Activated naive CD4-positive, alpha-beta T cell treated with anti-CD3 and anti-CD28 coated beads, Interleukin-2, amount 10 ng/mL, durations not matched to agents 5 hours and 36 hours (primary cell): ENCODE measurements around the gene NOSTRIN. TPM values are rescaled to one million over a fixed set of nuclear protein-coding genes. Genes with fewer than 3 reads are reported as not detected.

Experiments
- total RNA-seq, 2 experiments: library from RNA; stranded (reverse); gene quantifications; one replicate each; pipeline ENCODE4 v1.2.3, GENCODE V29; 2021

The NOSTRIN gene, protein sequence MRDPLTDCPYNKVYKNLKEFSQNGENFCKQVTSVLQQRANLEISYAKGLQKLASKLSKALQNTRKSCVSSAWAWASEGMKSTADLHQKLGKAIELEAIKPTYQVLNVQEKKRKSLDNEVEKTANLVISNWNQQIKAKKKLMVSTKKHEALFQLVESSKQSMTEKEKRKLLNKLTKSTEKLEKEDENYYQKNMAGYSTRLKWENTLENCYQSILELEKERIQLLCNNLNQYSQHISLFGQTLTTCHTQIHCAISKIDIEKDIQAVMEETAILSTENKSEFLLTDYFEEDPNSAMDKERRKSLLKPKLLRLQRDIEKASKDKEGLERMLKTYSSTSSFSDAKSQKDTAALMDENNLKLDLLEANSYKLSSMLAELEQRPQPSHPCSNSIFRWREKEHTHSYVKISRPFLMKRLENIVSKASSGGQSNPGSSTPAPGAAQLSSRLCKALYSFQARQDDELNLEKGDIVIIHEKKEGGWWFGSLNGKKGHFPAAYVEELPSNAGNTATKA
- total RNA-seq = not detected

DNA sequence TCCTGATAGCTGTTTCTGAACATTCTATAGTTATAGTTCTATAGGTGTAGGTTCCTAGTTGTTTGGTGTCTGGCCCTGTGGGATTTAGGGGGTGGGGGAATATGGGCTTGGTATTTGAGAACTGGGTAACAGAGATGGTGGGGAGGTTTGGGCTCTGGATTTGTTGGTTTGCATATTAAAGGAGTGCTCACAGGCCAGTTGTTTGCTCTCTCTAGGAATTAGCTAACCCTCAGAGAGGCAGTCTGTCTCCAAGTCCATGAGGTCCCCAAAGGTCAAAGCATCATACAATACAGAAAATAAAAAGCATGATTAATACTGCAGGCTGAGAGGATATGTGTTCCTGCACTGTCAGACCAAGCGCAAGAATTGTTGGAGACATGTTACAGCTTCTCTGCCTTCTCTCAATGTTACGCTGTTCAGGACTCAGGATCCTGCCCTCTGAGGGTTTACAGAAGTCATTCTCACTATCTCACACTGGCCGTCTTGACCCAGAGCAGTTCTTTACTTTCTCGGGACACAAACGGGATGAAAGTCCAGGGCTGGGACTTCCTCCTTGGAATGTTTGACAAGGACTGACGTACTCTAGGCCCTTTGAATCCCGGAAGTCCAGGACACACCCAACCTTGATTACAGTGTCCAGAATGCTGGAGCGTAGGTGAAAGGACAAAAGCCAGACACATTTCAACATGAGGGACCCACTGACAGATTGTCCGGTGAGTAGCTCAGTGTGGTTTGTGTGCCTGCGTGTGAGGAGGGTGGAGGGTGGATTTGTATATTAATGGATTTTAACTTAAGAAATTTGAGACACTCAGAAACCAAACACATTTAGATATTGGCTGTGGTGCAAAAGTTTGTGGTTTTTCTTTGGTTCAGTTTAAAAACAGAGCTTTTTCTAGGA is at the start of gene NOSTRIN:
Gene NOSTRIN (plus strand): TSS at position 677 of the 898 bp plus-strand sequence. CDS start 10 bp downstream, at position 687.

DNA sequence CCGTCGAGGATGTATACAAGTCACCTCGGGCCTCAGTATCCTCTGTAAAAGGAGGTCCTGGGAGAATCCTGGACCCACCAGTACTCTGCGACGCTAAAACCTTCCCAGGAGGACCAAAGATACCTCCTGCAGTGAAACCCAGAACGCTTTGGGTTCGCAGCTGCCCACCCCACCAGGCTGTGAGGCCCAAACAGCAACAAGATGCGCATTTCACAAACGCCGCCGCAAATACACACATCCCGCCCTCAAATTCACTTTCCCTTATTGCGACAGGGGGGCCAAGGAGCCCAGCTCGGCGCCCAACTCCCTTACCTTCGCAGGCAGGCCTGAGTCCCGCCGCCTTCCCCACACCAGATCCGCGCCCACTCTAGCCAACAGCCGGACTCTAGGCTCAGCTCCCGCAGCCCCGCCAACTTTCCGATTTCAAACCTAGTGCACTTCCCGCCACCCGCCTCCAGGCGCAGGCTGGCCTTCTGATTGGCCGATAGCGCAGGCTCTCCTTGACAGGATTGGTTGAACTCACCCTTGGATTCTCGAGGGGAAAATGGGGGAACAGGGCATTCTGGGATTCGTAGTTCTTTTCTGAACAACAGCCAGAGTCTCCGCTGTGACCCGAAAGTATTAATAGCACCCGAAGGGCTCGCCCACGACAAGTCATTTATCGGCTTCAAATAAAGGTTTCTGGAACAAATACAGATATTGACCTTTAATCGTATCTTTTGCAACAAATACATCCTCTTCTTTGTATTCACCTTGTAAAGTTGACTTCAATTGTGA is 87.8 kb downstream of the NOSTRIN start, which contains the start of gene SPC25:
Gene SPC25 (minus strand): TSS at position 425 of the 777 bp plus-strand sequence. CDS start 911 bp downstream, outside the sequence.

DNA sequence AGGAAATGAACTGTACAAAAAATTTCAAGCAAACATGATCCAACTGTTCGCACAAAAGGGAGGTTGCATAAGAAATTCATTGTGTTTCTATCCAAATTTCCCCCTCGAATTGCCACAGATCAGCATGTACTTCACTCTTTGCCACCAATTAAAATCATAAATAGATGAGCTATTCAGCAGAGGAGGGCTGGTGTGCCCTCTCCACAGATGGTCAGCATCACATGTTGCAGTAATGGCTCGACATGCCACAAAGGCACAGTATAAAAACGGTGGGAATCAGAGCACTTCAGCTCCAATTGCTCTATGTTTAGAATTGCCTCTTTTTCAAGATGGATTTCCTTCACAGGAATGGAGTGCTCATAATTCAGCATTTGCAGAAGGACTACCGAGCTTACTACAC is 98.6 kb downstream of the NOSTRIN start, which contains the start of gene G6PC2:
Gene G6PC2 (plus strand): TSS at position 289 of the 400 bp plus-strand sequence. CDS start 41 bp downstream, at position 330.

Other genes starting within 250 kb of the NOSTRIN start
- gene SPC25, start 87.8 kb downstream of the NOSTRIN start, total RNA-seq = 10 to 100 TPM; 32.1 to 34.3 TPM
- gene G6PC2, start 98.7 kb downstream of the NOSTRIN start, total RNA-seq = not detected
- not detected for gene ABCB11, start 228.7 kb downstream of the NOSTRIN start, total RNA-seq